ENCODE results near the gene ALDH3A1.

The ALDH3A1 gene

GRCh38 chr17:19740933-19741332, 7.2 kb downstream of the ALDH3A1 start:
- DNase-seq (ENCODE audit: low read depth) = no peak

- no peak for DNase-seq (ENCODE audit: low read depth)
Measured at GRCh38 chr17:19739241-19740201, 8.6 kb downstream of the ALDH3A1 start.

- no peak for DNase-seq (ENCODE audit: low read depth)
Measured at GRCh38 chr17:19738757-19739156, 9.3 kb downstream of the ALDH3A1 start.

- DNase-seq (ENCODE audit: low read depth) = no peak
Measured at GRCh38 chr17:19738073-19738449, 10.0 kb downstream of the ALDH3A1 start.

- no peak for DNase-seq (ENCODE audit: low read depth)
Measured at GRCh38 chr17:19737305-19738072, 10.6 kb downstream of the ALDH3A1 start.

GRCh38 chr17:19736071-19736470, 12.0 kb downstream of the ALDH3A1 start:
- no peak for DNase-seq (ENCODE audit: low read depth)

- DNase-seq (ENCODE audit: low read depth) = no peak
Measured at GRCh38 chr17:19733953-19734526, 14.1 kb downstream of the ALDH3A1 start.

GRCh38 chr17:19731626-19732025, 16.5 kb downstream of the ALDH3A1 start:
- no peak for DNase-seq (ENCODE audit: low read depth)

GRCh38 chr17:19730843-19731242, 17.3 kb downstream of the ALDH3A1 start:
- DNase-seq (ENCODE audit: low read depth) = no peak

- DNase-seq (ENCODE audit: low read depth) = no peak
Measured at GRCh38 chr17:19729900-19730299, 18.2 kb downstream of the ALDH3A1 start.

GRCh38 chr17:19728084-19728495, 20.0 kb downstream of the ALDH3A1 start:
- peak; percentile 13 for DNase-seq (ENCODE audit: low read depth)

- DNase-seq (ENCODE audit: low read depth) = no peak
Measured at GRCh38 chr17:19727501-19728078, 20.5 kb downstream of the ALDH3A1 start.

GRCh38 chr17:19726631-19727376, 21.3 kb downstream of the ALDH3A1 start:
- no peak for DNase-seq (ENCODE audit: low read depth)

GRCh38 chr17:19725486-19725885, 22.6 kb downstream of the ALDH3A1 start:
- DNase-seq (ENCODE audit: low read depth) = no peak

GRCh38 chr17:19724501-19725420, 23.3 kb downstream of the ALDH3A1 start:
- DNase-seq (ENCODE audit: low read depth) = no peak

- DNase-seq (ENCODE audit: low read depth) = no peak
Measured at GRCh38 chr17:19723964-19724363, 24.1 kb downstream of the ALDH3A1 start.

GRCh38 chr17:19720631-19721426, 27.3 kb downstream of the ALDH3A1 start:
- DNase-seq (ENCODE audit: low read depth) = no peak

GRCh38 chr17:19720210-19720475, 28.0 kb downstream of the ALDH3A1 start:
- no peak for DNase-seq (ENCODE audit: low read depth)

- peak; percentile 13 for DNase-seq (ENCODE audit: low read depth)
Measured at GRCh38 chr17:19719355-19720209, 28.5 kb downstream of the ALDH3A1 start.
